Measurements from ENCODE around the gene ELOVL6.

GRCh38 chr4:110132816-110133719 is 65.3 kb downstream of the ELOVL6 start:
- TF ChIP-seq, protein P1, sequence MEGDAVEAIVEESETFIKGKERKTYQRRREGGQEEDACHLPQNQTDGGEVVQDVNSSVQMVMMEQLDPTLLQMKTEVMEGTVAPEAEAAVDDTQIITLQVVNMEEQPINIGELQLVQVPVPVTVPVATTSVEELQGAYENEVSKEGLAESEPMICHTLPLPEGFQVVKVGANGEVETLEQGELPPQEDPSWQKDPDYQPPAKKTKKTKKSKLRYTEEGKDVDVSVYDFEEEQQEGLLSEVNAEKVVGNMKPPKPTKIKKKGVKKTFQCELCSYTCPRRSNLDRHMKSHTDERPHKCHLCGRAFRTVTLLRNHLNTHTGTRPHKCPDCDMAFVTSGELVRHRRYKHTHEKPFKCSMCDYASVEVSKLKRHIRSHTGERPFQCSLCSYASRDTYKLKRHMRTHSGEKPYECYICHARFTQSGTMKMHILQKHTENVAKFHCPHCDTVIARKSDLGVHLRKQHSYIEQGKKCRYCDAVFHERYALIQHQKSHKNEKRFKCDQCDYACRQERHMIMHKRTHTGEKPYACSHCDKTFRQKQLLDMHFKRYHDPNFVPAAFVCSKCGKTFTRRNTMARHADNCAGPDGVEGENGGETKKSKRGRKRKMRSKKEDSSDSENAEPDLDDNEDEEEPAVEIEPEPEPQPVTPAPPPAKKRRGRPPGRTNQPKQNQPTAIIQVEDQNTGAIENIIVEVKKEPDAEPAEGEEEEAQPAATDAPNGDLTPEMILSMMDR (IDR thresholded peaks at IDR 0.05), result no peak
- TF ChIP-seq POLR2A (IDR thresholded peaks at IDR 0.05), result no peak

All from thyroid gland (tissue), 4 donors.